Epithelial cell of esophagus (primary cell): Measurements from ENCODE around the gene GUCY2C.

Experiments used
- DNase-seq: peaks from one replicate; pipeline ENCODE4 v3.0.0; 2010; ENCODE audit warnings: low read depth
- H3K4me3 ChIP-seq: 2 replicates; pipeline ENCODE4 v1.5.1; 2011; ENCODE audit warnings: mild to moderate bottlenecking, low read length, control low read depth
- CTCF ChIP-seq: IDR thresholded peaks from 2 replicates; pipeline ENCODE4 v1.5.1; 2011; ENCODE audit warnings: low read depth, mild to moderate bottlenecking, low read length, control low read depth, inconsistent platforms; ENCODE audit not compliant: insufficient read depth; ENCODE audit errors: missing control alignments

Gene GUCY2C

GRCh38 chr12:14635776-14636175 is 60.6 kb downstream of the GUCY2C start:
- peak; percentile 49 for DNase-seq
- TF ChIP-seq CTCF: no peak
- H3K4me3 ChIP-seq: no peak overlapping the region

- H3K4me3 ChIP-seq: no peak overlapping the region
- DNase-seq: no peak
- no peak for TF ChIP-seq CTCF
Measured at GRCh38 chr12:14630793-14631192, 65.6 kb downstream of the GUCY2C start.

GRCh38 chr12:14629832-14630710 is 66.3 kb downstream of the GUCY2C start:
- DNase-seq: peak; percentile 79
- peak; percentile 100 for TF ChIP-seq CTCF
- H3K4me3 ChIP-seq: no peak overlapping the region

GRCh38 chr12:14628771-14629170 is 67.6 kb downstream of the GUCY2C start:
- no peak for DNase-seq
- TF ChIP-seq CTCF: no peak
- no peak overlapping the region for H3K4me3 ChIP-seq

GRCh38 chr12:14621826-14622225 is 74.6 kb downstream of the GUCY2C start:
- no peak overlapping the region for H3K4me3 ChIP-seq
- no peak for TF ChIP-seq CTCF
- no peak for DNase-seq

GRCh38 chr12:14619741-14620501 is 76.5 kb downstream of the GUCY2C start:
- no peak for DNase-seq
- no peak overlapping the region for H3K4me3 ChIP-seq
- no peak for TF ChIP-seq CTCF
